SK-N-SH treated with all-trans-retinoic acid at 6 μM for 48 hours (cell line): ENCODE data around the gene RPS8.

Experiments
- ARNTL ChIP-seq: fragments of 450-650 bp; formaldehyde crosslinking; IDR thresholded peaks from 2 replicates; pipeline ENCODE4 v1.5.0; 2020; ENCODE audit warnings: low read depth, mild to moderate bottlenecking, moderate library complexity, borderline replicate concordance
- CREB5 ChIP-seq: fragments of 250-450 bp; sonication (Bioruptor Pico); IDR thresholded peaks from 2 replicates; pipeline ENCODE4 v1.5.1; 2020; ENCODE audit warnings: low read depth, mild to moderate bottlenecking, moderate library complexity
- ESRRG ChIP-seq: fragments of 250-450 bp; sonication (Bioruptor Pico); IDR thresholded peaks from 2 replicates; pipeline ENCODE4 v1.6.1; 2021; ENCODE audit warnings: mild to moderate bottlenecking
- ISL1 ChIP-seq: fragments of 250-450 bp; sonication (Bioruptor Pico); IDR thresholded peaks from 2 replicates; pipeline ENCODE4 v2.1.2; 2022; ENCODE audit warnings: mild to moderate bottlenecking, moderate library complexity
- RARB ChIP-seq: fragments of 250-450 bp; sonication (Bioruptor Pico); IDR thresholded peaks from 2 replicates; pipeline ENCODE4 v1.8.0; 2021; ENCODE audit warnings: mild to moderate bottlenecking, moderate library complexity
- SNAI2 ChIP-seq: fragments of 250-450 bp; sonication (Bioruptor Pico); IDR thresholded peaks from 2 replicates; pipeline ENCODE4 v1.5.0; 2020; ENCODE audit warnings: mild to moderate bottlenecking, moderate library complexity
- TCF4 ChIP-seq: fragments of 250-450 bp; sonication (Bioruptor Pico); IDR thresholded peaks from 2 replicates; pipeline ENCODE4 v1.8.0; 2021; ENCODE audit warnings: mild to moderate bottlenecking, moderate library complexity, borderline replicate concordance
- ZFP30 ChIP-seq: fragments of 450-650 bp; formaldehyde crosslinking; IDR thresholded peaks from 2 replicates; pipeline ENCODE4 v1.5.0; 2022; ENCODE audit warnings: mild to moderate bottlenecking, moderate library complexity
- ZNF565 ChIP-seq: fragments of 450-650 bp; formaldehyde crosslinking; conservative IDR thresholded peaks from 2 replicates; pipeline ENCODE4 v1.5.0; 2020; ENCODE audit warnings: low read depth, mild to moderate bottlenecking, moderate library complexity
- ZNF8 ChIP-seq: fragments of 450-650 bp; formaldehyde crosslinking; IDR thresholded peaks from 2 replicates; pipeline ENCODE4 v1.5.0; 2020; ENCODE audit warnings: mild to moderate bottlenecking, moderate library complexity
- TF ChIP-seq, protein P1 (sequence below): fragments of 250-450 bp; sonication (Bioruptor Pico); IDR thresholded peaks from 2 replicates; pipeline ENCODE4 v1.8.0; 2020; ENCODE audit warnings: mild to moderate bottlenecking, moderate library complexity, borderline replicate concordance

DNA sequence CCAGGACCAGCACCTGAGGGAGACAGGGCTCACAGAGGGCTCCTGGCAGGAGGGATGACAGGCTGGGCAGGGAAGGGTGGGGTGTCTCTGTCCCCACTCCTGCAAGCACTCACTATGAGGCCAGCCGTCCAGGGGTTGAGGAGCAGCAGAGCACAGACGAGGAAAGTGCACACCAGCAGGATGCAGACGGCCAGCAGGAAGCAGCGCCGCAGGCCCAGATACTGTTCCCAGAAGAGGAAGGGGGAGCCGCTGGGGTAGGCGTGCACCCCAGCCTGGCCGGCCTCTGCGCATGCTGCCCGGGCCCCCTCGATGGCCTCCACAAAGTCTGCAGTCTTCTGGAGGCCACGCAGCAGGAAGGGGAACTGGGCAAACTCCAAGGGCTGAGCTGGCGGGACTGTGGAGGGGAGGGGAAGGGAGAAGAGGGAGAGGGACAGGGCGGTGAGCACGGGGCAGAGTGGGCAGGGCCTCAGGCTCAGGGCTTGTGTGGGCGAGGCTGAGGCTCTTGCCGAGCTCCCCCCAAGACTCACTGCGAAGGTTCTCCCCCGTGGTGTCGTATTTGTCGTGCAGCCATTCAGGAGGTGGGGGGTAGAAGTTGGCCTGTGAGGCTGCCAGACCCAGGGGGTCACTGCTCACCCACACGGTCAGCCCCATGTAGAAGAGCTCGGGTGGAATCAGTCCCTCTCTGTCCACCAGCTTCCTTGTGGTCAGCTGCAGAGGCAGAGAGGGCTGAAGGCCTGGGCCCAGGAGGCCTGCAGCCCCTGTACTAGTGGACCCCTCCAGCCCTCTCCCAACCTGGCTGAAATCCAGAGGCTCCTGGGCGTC is 51.2 kb downstream of the RPS8 start:
- TF ChIP-seq RARB (no peak), ZNF565 (CRISPR knock-in tag) (no peak), SNAI2 (CRISPR knock-in tag) (no peak), CREB5 (CRISPR knock-in tag) (no peak), ARNTL (CRISPR knock-in tag) (no peak), ZNF8 (no peak), ISL1 (CRISPR knock-in tag) (no peak), ESRRG (CRISPR knock-in tag) (no peak), TCF4 (CRISPR knock-in tag) (no peak), ZFP30 (no peak)
- TF ChIP-seq, protein P1, sequence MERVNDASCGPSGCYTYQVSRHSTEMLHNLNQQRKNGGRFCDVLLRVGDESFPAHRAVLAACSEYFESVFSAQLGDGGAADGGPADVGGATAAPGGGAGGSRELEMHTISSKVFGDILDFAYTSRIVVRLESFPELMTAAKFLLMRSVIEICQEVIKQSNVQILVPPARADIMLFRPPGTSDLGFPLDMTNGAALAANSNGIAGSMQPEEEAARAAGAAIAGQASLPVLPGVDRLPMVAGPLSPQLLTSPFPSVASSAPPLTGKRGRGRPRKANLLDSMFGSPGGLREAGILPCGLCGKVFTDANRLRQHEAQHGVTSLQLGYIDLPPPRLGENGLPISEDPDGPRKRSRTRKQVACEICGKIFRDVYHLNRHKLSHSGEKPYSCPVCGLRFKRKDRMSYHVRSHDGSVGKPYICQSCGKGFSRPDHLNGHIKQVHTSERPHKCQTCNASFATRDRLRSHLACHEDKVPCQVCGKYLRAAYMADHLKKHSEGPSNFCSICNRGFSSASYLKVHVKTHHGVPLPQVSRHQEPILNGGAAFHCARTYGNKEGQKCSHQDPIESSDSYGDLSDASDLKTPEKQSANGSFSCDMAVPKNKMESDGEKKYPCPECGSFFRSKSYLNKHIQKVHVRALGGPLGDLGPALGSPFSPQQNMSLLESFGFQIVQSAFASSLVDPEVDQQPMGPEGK, result no peak
